Islet of Langerhans (tissue), 1 donor: ENCODE measurements around the gene GLB1L3.

ENCODE experiments used
- FAIRE-seq: peaks from one replicate; lab custom pipeline; 2011; peaks lifted over from hg19 to GRCh38; lab: Jason Lieb, UNC

The GLB1L3 gene

GRCh38 chr11:134364261-134364660 lies 88.1 kb downstream of the GLB1L3 start:
- no peak for FAIRE-seq

- no peak for FAIRE-seq
These were observed 89.1 kb downstream of the GLB1L3 start for GRCh38 chr11:134365011-134365925.

DNA sequence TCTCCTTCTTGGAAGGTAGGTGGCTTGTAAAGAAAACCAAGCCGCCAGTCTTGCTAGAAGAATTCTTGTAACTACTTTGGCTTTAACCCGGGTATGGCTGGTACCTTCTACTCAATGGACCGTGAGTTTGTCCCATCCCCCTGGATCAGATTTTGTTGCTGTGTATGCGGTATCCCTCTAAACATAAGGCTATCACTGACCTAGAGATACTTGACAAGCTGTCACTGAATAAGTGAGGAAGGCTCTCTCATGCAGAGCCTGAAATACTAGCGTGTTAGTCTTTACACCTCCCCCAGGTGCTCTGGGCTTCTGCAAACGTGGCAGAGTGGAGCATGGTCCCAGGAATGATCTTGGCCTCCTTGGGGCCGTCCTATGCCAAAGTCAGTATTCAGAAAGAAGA lies 90.1 kb downstream of the GLB1L3 start:
- FAIRE-seq, result no peak

- FAIRE-seq, result no peak
These were observed 91.6 kb downstream of the GLB1L3 start for GRCh38 chr11:134367781-134368180.
